ENCODE results near the gene PACS1. TPM values are rescaled to one million over a fixed set of nuclear protein-coding genes. Genes with fewer than 3 reads are reported as not detected.
A peak's percentile ranks its signal among the peaks of the same experiment; 100 is the strongest.

PACS1 gene
- total RNA-seq, 1 donor: 31.5 TPM

DNA sequence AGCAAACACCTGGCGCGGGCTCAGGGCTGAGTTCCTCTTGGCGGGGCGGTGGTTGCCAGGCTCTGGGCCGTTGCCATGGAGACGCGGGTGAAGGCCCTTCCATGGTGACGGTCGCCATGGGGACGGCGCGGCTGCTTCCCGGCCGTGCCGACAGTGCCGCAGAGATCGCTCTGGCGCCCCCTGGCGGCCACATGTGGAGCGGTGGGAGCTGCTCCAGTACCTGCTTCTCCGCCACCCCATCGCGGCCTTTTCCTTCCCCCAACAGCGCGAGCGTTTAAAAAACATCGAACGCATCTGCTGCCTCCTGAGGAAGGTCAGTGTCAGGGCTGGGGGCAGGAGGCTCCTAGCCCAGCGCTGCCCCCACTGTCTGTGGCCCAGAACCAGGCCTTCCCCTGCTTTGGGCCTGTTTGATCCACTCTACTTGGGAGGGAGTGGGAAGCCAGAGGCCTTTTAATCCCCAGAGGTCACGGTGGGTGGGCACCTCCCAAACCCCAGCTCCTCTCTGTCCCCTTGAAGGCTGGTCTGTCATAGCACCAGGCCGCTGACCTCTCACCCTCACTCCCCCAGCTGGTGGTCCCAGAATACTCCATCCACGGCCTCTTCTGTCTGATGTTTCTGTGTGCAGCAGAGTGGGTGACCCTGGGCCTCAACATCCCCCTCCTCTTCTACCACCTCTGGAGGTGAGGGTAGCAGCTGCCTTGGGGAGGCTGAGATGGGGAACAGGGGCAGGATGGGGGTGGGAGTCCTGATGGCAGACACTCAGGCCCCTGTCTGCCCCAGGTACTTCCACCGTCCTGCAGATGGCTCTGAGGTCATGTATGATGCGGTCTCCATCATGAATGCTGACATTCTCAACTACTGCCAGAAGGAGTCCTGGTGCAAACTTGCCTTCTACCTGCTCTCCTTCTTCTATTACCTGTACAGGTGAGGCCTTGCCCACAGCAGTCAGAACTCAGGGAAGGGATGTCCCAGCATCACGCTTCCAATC lies 212.7 kb downstream of the PACS1 start:
- TF ChIP-seq, protein P1, sequence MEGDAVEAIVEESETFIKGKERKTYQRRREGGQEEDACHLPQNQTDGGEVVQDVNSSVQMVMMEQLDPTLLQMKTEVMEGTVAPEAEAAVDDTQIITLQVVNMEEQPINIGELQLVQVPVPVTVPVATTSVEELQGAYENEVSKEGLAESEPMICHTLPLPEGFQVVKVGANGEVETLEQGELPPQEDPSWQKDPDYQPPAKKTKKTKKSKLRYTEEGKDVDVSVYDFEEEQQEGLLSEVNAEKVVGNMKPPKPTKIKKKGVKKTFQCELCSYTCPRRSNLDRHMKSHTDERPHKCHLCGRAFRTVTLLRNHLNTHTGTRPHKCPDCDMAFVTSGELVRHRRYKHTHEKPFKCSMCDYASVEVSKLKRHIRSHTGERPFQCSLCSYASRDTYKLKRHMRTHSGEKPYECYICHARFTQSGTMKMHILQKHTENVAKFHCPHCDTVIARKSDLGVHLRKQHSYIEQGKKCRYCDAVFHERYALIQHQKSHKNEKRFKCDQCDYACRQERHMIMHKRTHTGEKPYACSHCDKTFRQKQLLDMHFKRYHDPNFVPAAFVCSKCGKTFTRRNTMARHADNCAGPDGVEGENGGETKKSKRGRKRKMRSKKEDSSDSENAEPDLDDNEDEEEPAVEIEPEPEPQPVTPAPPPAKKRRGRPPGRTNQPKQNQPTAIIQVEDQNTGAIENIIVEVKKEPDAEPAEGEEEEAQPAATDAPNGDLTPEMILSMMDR (IDR thresholded peaks at IDR 0.05; ENCODE audit: insufficient read depth, low read length): peak; percentile 92
- peak; percentile 89 for DNase-seq (ENCODE audit: low read depth)
- no peak overlapping the region for H3K4me3 ChIP-seq (ENCODE audit: low read depth, low read length)

DNA sequence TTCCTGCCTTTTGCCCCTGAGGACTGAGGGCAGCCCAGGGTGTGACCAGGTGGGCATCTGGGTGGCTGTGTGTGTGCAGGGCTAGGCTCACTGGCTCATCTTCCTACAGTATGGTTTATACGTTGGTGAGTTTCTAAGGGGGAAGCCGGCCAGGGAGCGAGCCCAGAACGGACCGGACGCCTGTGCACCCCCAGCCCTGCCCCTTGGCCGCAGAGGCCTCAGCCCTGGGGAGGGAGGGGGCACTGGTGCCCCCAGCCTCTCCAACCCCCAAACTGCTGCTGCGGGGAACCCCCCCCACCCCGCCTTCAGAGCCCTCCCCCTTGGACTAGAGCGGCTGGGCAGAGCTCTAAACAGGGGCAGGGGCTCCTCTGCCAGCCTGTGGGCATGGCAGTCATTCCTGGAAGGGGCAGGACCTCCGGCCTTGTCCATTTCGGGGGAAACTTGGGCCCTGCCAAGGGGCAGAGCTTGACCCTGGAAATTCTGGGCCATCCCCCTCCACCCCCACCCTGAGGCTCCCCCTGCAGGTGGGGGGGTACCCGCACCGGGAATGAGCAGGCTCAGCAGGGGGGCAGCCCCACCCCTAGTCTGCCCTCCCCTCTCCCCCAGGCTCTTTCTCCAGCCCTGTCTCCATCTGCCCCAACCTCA lies 213.5 kb downstream of the PACS1 start:
- no peak for DNase-seq (ENCODE audit: low read depth)
- TF ChIP-seq, protein P1 (IDR thresholded peaks at IDR 0.05; ENCODE audit: insufficient read depth, low read length): no peak
- H3K4me3 ChIP-seq (ENCODE audit: low read depth, low read length): no peak overlapping the region

DNA sequence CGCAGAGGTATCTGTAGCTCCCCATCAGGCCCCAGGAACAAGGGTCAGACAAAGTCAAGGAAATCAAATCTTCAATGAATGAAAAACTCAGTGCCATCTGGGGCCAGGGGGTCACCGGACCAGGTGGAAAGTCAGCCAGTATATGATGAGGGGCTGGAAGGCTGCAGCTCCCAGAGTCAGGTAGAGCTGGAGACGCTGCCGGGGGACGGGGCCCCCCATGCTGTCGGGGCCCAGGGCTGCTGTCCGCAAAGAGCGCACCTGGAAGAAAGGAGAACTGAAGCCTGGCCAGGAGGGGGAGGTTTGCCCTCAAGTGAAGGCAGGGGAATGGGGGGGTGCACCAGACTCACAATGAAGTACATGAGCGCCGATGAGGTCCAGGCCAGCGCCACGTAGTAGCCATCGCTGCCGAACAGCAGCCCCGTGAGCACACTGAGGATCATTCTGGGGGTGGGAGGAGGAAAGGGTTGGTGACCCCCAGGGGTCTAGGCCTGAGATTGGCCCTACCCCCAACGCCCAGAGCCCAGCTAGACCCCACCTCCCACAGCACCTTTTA lies 214.5 kb downstream of the PACS1 start:
- no peak for DNase-seq (ENCODE audit: low read depth)
- TF ChIP-seq, protein P1 (IDR thresholded peaks at IDR 0.05; ENCODE audit: insufficient read depth, low read length): no peak
- H3K4me3 ChIP-seq (ENCODE audit: low read depth, low read length): no peak overlapping the region

DNA sequence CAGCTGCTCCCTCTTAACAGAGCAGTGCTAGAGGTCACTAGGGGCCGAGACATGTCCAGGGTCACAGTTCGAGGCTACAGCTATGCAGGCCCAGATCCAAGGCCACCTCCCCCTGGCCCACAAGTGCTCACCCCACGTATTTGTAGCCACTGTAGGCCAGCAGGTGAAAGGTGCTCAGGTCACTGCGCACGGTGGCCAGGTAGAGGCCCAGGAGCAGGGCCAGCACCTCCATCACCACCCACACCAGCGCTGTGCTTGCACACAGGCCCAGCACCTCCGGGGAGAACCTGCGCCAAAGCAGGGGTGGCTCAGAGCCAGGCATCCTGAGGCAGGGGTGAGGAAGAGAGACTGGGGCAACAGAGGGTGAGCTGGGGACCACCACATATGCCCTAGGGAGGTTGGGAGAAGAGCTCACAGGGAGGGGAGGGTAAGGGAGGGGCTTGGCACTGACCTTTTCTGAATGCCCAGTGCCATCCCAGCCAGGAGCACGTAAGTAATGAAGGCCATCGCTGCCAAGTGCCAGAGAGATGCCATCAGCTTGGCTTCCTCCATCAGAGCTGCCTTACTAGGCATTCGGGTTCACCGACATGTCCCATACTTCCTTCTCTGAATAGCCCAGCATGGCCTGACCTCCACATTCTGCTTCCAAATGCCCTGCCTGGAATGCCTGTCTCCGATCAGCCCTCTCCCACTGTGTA lies 215.3 kb downstream of the PACS1 start:
- no peak overlapping the region for H3K4me3 ChIP-seq (ENCODE audit: low read depth, low read length)
- no peak for DNase-seq (ENCODE audit: low read depth)
- TF ChIP-seq, protein P1 (IDR thresholded peaks at IDR 0.05; ENCODE audit: insufficient read depth, low read length): no peak

DNA sequence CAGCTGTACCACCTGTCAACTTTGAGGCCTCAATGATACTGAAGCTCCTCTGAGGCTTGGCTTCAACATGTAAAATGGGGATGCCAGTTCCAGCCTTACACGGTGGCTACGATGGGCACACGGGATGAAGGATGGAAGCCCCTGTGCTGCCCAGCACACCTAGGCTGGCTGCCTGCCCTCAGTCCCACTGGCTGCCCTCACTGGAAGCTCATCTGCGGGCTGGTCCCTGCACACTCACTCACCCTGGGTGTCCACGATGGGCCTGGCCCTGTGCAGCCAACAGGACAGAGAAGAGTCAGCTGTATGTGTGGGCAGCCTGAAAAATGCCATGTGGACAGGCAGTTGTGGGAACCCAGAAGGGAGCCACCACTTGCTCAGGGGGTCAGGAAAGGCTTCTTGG lies 216.6 kb downstream of the PACS1 start:
- no peak for DNase-seq (ENCODE audit: low read depth)
- H3K4me3 ChIP-seq (ENCODE audit: low read depth, low read length): no peak overlapping the region
- TF ChIP-seq, protein P1 (IDR thresholded peaks at IDR 0.05; ENCODE audit: insufficient read depth, low read length): no peak

DNA sequence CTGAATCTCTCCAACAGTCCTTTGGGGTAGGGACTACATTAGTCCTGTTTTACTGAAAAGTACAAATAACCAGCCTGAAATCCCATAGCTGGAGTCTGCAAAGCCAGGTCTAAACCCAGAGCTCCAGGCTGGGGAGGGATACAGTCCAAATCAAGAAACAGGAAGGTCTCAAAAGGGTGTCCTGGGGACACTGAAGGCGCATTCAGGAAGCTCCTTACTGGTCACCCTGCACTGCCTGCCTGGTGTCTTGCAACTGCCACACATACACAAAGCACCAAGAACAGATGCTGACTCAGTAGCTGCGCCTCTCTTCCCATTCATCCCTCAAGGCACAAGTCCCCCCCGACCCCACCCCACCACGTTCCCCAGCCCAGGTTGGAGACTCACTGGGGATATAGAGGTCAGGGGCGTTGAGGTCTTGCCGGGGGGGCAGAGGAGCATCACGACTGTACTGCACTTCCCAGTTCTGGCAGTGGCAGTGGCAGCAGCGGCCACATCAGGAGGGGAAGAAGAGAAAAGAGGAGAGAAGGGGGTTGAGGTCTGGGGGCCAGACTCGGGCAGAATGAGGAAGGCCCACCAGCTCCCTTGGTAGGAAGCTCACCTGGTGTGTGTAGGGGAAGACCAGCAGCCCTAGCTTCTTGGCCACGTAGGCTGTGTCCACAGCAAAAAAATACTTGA lies 217.3 kb downstream of the PACS1 start:
- peak overlapping the region; percentile 92 for H3K4me3 ChIP-seq (ENCODE audit: low read depth, low read length)
- TF ChIP-seq, protein P1 (IDR thresholded peaks at IDR 0.05; ENCODE audit: insufficient read depth, low read length): no peak
- DNase-seq (ENCODE audit: low read depth): no peak

Measured in fibroblast of the aortic adventitia (primary cell).